Measurements from ENCODE around the gene ALK. TPM values are rescaled to one million over a fixed set of nuclear protein-coding genes. Genes with fewer than 3 reads are reported as not detected.

The ALK gene
- polyA plus RNA-seq, 1 experiment: not detected

GRCh38 chr2:29290293-29291047, 630.9 kb downstream of the ALK start:
- ChIA-PET CTCF (no interaction called here), POLR2A (no interaction called here)
- TF ChIP-seq, protein P1, sequence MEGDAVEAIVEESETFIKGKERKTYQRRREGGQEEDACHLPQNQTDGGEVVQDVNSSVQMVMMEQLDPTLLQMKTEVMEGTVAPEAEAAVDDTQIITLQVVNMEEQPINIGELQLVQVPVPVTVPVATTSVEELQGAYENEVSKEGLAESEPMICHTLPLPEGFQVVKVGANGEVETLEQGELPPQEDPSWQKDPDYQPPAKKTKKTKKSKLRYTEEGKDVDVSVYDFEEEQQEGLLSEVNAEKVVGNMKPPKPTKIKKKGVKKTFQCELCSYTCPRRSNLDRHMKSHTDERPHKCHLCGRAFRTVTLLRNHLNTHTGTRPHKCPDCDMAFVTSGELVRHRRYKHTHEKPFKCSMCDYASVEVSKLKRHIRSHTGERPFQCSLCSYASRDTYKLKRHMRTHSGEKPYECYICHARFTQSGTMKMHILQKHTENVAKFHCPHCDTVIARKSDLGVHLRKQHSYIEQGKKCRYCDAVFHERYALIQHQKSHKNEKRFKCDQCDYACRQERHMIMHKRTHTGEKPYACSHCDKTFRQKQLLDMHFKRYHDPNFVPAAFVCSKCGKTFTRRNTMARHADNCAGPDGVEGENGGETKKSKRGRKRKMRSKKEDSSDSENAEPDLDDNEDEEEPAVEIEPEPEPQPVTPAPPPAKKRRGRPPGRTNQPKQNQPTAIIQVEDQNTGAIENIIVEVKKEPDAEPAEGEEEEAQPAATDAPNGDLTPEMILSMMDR (IDR thresholded peaks at IDR 0.05; ENCODE audit: low read depth, low read length): no peak
- Histone ChIP-seq H3K27ac (ENCODE audit: low read depth, low read length) (no peak overlapping the region), H3K9me3 (ENCODE audit: control insufficient read depth, insufficient read depth, low read length) (no peaks in the 10 kb centered on the region), H3K27me3 (ENCODE audit: control insufficient read depth, insufficient read depth, low read length) (peaks cover 3% of the 10 kb centered on the region), H3K4me3 (ENCODE audit: low read depth, low read length) (no peak overlapping the region)
- no peak for DNase-seq (ENCODE audit: low read depth, low spot score)

DNA sequence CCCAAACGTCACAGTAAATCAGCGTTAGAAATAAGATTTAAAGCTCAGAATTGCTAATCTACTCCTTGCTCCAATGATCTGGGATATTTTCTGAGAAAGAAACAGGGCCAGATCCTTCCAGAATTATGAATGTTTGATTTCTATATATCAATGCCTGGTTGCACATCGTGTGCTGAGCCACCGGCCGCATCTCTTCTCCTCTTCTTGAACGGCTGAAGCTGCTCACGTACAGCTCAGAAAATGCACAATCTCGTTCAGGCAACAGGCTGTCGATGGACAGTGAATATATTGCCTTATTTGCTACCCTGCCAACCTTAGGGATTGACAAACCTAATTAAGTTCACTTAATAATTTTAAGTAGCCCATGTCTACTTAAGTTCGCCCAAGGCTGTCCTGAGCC, 636.7 kb downstream of the ALK start:
- no peaks in the 10 kb centered on the region for H3K9me3 ChIP-seq (ENCODE audit: control insufficient read depth, insufficient read depth, low read length)
- H3K27ac ChIP-seq (ENCODE audit: low read depth, low read length): no peak overlapping the region
- H3K27me3 ChIP-seq (ENCODE audit: control insufficient read depth, insufficient read depth, low read length): peaks cover 6% of the 10 kb centered on the region
- CTCF ChIA-PET: interaction anchor here (0.6 to 1.5 kb wide), 2 partner anchors 26 to 639 kb away, joined by 3 read pairs; no protein-coding TSS in a partner anchor
- no peak overlapping the region for H3K4me3 ChIP-seq (ENCODE audit: low read depth, low read length)
- TF ChIP-seq, protein P1 (IDR thresholded peaks at IDR 0.05; ENCODE audit: low read depth, low read length): no peak
- POLR2A ChIA-PET: no interaction called here
- DNase-seq (ENCODE audit: low read depth, low spot score): no peak

DNA sequence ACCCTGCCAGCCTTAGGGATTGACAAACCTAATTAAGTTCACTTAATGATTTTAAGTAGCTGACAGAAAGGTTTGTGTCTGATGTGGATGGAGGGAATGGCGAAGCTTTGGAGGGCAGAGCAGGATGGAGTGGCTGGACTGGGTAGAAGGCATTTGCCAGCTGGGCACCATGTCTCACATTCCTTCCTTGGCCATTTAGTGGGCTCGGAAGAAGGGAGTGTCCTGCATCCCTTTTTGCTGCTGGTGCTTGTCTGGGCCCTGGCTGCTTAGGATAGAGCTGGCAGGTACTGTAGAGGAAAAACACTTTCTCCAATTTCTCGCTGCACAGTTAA, 639.5 kb downstream of the ALK start:
- TF ChIP-seq, protein P1 (IDR thresholded peaks at IDR 0.05; ENCODE audit: low read depth, low read length): no peak
- H3K4me3 ChIP-seq (ENCODE audit: low read depth, low read length): no peak overlapping the region
- ChIA-PET CTCF (no interaction called here), POLR2A (no interaction called here)
- H3K9me3 ChIP-seq (ENCODE audit: control insufficient read depth, insufficient read depth, low read length): no peaks in the 10 kb centered on the region; the same call in 1 of the 2 replicates
- no peak overlapping the region for H3K27ac ChIP-seq (ENCODE audit: low read depth, low read length)
- DNase-seq (ENCODE audit: low read depth, low spot score): no peak
- peaks cover 12% of the 10 kb centered on the region for H3K27me3 ChIP-seq (ENCODE audit: control insufficient read depth, insufficient read depth, low read length)

DNA sequence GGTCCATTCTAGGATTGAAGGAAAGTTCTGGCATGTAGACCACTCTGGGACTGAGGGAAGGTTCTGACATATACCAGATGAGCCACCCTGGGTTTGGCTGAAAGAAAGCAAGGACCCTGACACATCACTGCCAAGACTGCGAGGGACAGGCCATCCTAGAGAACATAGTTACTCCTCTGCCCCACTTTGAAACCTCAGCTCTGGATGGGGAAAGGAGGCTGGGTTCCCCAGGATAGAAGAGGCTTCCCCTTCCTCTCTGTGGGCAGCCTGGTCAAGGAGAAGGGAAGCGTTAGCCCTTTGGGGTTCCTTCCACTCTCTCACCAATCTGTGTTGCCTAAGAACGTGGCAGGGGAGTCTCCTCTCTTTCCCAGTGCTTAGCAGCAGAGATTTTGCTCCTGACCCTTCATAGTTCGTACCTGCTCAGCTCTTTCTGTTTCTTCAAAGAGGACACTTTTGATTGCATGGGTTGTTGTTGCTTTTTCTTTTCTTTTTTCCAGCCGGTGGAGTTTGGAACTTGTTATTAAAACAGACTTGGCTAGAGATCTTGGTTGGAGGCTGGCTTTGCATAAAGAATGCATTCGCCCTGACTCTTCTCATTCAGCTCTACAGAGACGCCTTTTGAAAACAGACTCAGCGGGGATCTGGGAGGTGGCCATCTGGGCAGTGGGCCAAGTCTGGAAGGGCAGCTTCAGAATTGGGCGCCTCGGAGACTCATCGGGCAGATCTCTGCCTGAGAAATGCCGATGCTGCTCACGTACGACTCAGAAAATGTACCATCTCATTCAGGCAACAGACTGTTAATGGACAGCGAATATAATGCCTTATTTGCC, 640.1 kb downstream of the ALK start:
- no peak for DNase-seq (ENCODE audit: low read depth, low spot score)
- no peak overlapping the region for H3K4me3 ChIP-seq (ENCODE audit: low read depth, low read length)
- POLR2A ChIA-PET: no interaction called here
- CTCF ChIA-PET: no interaction called here
- H3K27me3 ChIP-seq (ENCODE audit: control insufficient read depth, insufficient read depth, low read length): peaks cover 15% of the 10 kb centered on the region
- no peak overlapping the region for H3K27ac ChIP-seq (ENCODE audit: low read depth, low read length)
- H3K9me3 ChIP-seq (ENCODE audit: control insufficient read depth, insufficient read depth, low read length): no peaks in the 10 kb centered on the region; the same call in 1 of the 2 replicates
- TF ChIP-seq, protein P1 (IDR thresholded peaks at IDR 0.05; ENCODE audit: low read depth, low read length): no peak

- POLR2A ChIA-PET: no interaction called here
- TF ChIP-seq, protein P1 (IDR thresholded peaks at IDR 0.05; ENCODE audit: low read depth, low read length): no peak
- H3K27me3 ChIP-seq (ENCODE audit: control insufficient read depth, insufficient read depth, low read length): peaks cover 25% of the 10 kb centered on the region
Observed at GRCh38 chr2:29278966-29279365, 642.4 kb downstream of the ALK start.

More at GRCh38 chr2:29278966-29279365, 642.4 kb downstream of the ALK start:
- Histone ChIP-seq H3K4me3 (ENCODE audit: low read depth, low read length) (no peak overlapping the region), H3K9me3 (ENCODE audit: control insufficient read depth, insufficient read depth, low read length) (no peaks in the 10 kb centered on the region; the same call in 1 of the 2 replicates), H3K27ac (ENCODE audit: low read depth, low read length) (no peak overlapping the region)
- DNase-seq (ENCODE audit: low read depth, low spot score): no peak
- CTCF ChIA-PET: no interaction called here
